Esophagus squamous epithelium (tissue), 4 donors: ENCODE measurements around the gene CTDP1.

Source experiments
- POLR2A ChIP-seq, 4 donors: fragments of 450-650 bp; IDR thresholded peaks; one replicate each; pipeline ENCODE4 v1.6.1; 2017; ENCODE audit warnings: antibody characterized with exemption in 4 of 4, mild to moderate bottlenecking in 4 of 4, moderate library complexity in 3 of 4
- TF ChIP-seq, protein P1 (sequence below), 6 experiments: fragments of 450-650 bp in 4 of 6; fragments of 200-600 bp in 2 of 6; sonication (generic) in 2 of 6; IDR thresholded peaks; one replicate each; pipeline ENCODE4 v1.5.1; 2016 to 2019; ENCODE audit warnings: antibody characterized with exemption in 6 of 6, mild to moderate bottlenecking in 4 of 6, moderate library complexity in 4 of 6

DNA sequence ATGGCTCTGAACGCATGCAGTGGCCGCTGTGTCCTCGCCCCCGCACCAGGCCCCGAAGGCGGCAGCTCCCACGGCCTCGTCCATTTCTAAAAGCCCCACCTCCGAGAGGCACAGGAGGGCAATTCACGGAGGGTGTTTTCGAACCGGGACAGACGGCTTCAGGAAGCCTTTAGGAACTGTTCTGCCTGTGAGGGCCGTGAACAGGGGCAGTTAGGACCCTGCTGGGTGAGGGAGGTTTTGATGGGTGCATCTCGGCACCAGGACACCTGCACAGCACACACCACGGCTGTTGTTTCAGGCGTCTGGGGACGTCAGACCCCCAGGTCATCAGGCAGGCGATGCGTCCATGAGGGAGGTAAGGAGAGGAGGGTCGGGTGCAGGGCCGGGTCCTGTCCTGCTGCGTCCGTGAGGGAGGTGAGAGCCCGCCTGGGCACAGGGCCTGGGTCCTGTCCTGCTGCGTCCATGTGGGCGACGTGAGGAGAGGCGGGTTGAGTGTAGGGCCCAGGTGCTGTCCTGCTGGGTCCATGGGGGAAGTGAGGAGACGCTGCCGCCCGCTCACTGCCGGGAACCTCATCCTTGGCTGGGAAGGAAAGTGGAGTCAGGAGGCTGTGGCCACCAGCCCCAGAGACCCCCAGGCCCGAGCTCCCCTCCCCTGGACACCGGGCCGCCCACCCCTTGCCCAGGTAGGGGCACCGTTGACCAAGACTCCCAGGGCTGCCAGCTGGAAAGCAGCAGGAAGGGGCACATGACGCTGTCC is 92.7 kb downstream of the CTDP1 start:
- no peak for TF ChIP-seq POLR2A (IDR thresholded peaks at IDR 0.05)
- TF ChIP-seq, protein P1, sequence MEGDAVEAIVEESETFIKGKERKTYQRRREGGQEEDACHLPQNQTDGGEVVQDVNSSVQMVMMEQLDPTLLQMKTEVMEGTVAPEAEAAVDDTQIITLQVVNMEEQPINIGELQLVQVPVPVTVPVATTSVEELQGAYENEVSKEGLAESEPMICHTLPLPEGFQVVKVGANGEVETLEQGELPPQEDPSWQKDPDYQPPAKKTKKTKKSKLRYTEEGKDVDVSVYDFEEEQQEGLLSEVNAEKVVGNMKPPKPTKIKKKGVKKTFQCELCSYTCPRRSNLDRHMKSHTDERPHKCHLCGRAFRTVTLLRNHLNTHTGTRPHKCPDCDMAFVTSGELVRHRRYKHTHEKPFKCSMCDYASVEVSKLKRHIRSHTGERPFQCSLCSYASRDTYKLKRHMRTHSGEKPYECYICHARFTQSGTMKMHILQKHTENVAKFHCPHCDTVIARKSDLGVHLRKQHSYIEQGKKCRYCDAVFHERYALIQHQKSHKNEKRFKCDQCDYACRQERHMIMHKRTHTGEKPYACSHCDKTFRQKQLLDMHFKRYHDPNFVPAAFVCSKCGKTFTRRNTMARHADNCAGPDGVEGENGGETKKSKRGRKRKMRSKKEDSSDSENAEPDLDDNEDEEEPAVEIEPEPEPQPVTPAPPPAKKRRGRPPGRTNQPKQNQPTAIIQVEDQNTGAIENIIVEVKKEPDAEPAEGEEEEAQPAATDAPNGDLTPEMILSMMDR (IDR thresholded peaks at IDR 0.05), result no peak
